ENCODE results near the gene ART5.
"Not testable (repeated sequence)": the region's sequence is repeated elsewhere in the genome, so short reads cannot be mapped to it uniquely, and the experiment has no call there.

The ART5 gene

GRCh38 chr11:3597743-3598142 lies 44.0 kb downstream of the ART5 start:
- H3K9me3 Mint-ChIP-seq, H3K27ac Mint-ChIP-seq, H3K4me3 Mint-ChIP-seq, DNase-seq, H3K36me3 Mint-ChIP-seq, CTCF ChIA-PET, H3K4me1 Mint-ChIP-seq, H3K27me3 Mint-ChIP-seq: not testable (repeated sequence)

- H3K27ac Mint-ChIP-seq, DNase-seq, H3K4me3 Mint-ChIP-seq, CTCF ChIA-PET, H3K4me1 Mint-ChIP-seq, H3K9me3 Mint-ChIP-seq, H3K36me3 Mint-ChIP-seq: not testable (repeated sequence)
- H3K27me3 Mint-ChIP-seq = peaks cover 15% of the 10 kb centered on the region
These were observed 50.5 kb downstream of the ART5 start for GRCh38 chr11:3591326-3591725.

DNA sequence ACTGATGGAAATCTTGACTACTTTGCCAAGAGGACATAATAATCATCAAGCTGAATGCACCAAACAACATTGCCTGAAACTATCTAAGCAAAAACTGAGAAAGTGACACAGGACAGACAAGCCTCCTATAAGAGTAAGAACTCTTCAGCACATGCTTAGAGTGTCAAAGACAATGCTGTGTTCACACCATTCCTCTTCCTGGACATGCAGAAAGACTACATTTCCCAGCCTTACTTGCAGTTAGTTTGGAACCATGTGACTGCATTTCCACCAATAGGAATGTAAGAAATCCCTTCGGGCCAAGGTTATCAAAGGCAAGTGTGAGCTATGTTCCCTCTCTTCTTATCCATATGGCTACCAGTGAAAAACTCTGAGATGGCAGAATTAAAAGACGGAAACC lies 51.6 kb downstream of the ART5 start:
- CTCF ChIA-PET, DNase-seq, H3K36me3 Mint-ChIP-seq, H3K4me3 Mint-ChIP-seq, H3K9me3 Mint-ChIP-seq, H3K27ac Mint-ChIP-seq, H3K4me1 Mint-ChIP-seq: not testable (repeated sequence)
- peaks cover 19% of the 10 kb centered on the region for H3K27me3 Mint-ChIP-seq

- not testable (repeated sequence) for H3K4me1 Mint-ChIP-seq
- CTCF ChIA-PET = interaction anchor here (0.6 kb wide), 1 partner anchor 64 kb away, joined by 3 read pairs; no protein-coding TSS in a partner anchor
These were observed 53.0 kb downstream of the ART5 start for GRCh38 chr11:3588776-3589175.

More at GRCh38 chr11:3588776-3589175, 53.0 kb downstream of the ART5 start:
- not testable (repeated sequence) for H3K9me3 Mint-ChIP-seq, H3K27ac Mint-ChIP-seq, H3K4me3 Mint-ChIP-seq, DNase-seq, H3K36me3 Mint-ChIP-seq
- peaks cover 33% of the 10 kb centered on the region for H3K27me3 Mint-ChIP-seq

Data from activated naive CD4-positive, alpha-beta T cell treated with anti-CD3 and anti-CD28 coated beads, Interleukin-2, amount 10 ng/mL, durations not matched to agents 7 days and 5 days (primary cell).